HTERT RPE-1 (cell line): ENCODE data around the gene HIF1A.

Experiments used
- in situ Hi-C: fragments of 300-500 bp; cut with MboI; formaldehyde crosslinking; loops from 4 replicates; pipeline ENCODE4 v1.14.3; 2020; ENCODE audit warnings: low sequenced_read_pairs

HIF1A gene

GRCh38 chr14:61769893-61770292 lies 74.6 kb downstream of the HIF1A start:
- in situ Hi-C loops: no loop called here

DNA sequence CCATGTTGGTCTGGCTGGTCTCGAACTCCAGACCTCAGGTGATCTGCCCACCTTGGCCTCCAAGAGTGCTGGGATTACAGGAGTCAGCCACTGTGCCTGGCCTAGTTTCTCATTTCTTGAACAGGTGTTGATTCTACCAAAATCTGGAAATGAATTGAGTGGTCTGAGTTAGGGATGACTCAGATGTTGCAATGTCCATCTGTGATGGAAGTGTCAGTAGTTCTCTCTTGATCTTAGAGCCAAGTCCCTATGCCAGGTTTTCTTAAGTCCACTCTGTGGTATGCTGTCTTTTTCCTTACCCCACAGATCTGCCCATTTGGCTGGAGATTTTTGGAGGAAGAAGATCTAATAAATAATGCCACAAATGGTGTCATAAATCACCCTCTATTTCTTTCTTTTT lies 79.5 kb downstream of the HIF1A start:
- in situ Hi-C loops: no loop called here

- in situ Hi-C loops: no loop called here
These were observed 84.8 kb downstream of the HIF1A start for GRCh38 chr14:61780125-61780524.

DNA sequence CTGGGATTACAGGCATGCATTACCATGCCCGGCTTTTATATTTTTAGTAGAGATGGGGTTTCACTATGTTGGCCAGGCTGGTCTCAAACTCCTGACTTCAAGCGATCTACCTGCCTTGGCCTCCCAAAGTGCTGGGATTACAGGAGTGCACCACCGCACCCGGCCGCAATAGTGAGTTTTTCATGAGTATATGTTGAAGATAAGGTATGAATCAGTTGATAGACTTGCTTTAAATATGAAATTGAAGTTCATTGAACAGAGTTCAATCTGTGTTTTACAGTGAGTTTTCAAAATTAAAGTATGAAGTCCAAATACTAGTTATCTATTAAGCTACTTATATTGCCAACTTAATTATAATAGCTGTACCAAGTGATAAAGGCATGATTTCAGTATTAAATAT lies 102.0 kb downstream of the HIF1A start:
- in situ Hi-C loops: no loop called here
